GM12878 (cell line): ENCODE data around the gene CUL9. TPM values are rescaled to one million over a fixed set of nuclear protein-coding genes. Genes with fewer than 3 reads are reported as not detected.

ENCODE experiments used
- ATAC-seq: fragments of 200-7000 bp; cut with Tn5 transposase; 3 replicates; pipeline ENCODE4 v1.9.1; 2020; ENCODE audit warnings: mild to moderate bottlenecking, moderate library complexity
- BruUV-seq: library from RNA; stranded (reverse); fragments of 400-500 nt; replicated peaks from 2 replicates; lab custom pipeline; 2021; lab: Mats Ljungman, UMichigan
- CTCF ChIA-PET: fragments of 300-600 bp; sonication (Branson Sonifier 250); formaldehyde crosslinking; extraction: SDS; loops from one replicate; lab custom pipeline; 2021; ENCODE audit warnings: inconsistent platforms; lab: Yijun Ruan, JAX
- POLR2A ChIA-PET: fragments of 350-600 bp; formaldehyde crosslinking; extraction: SDS; loops from one replicate; lab custom pipeline; 2021; ENCODE audit warnings: inconsistent platforms; lab: Charles Lee
- RAD21 ChIA-PET: fragments of 300-600 bp; sonication (Branson Sonifier 250); formaldehyde crosslinking; loops from one replicate; lab custom pipeline; 2023; ENCODE audit warnings: antibody characterized with exemption; ENCODE audit not compliant: unreplicated experiment; lab: Charles Lee
- SMC1A ChIA-PET: fragments of 300-600 bp; sonication (Branson Sonifier 250); formaldehyde crosslinking; loops from one replicate; lab custom pipeline; 2023; ENCODE audit not compliant: unreplicated experiment, uncharacterized antibody; lab: Charles Lee
- DNase-seq: peaks from one replicate; pipeline ENCODE4 v3.0.0-alpha.2; 2011; ENCODE audit warnings: low read depth, low spot score
- FAIRE-seq: peaks from 3 replicates; lab custom pipeline; 2011; peaks lifted over from hg19 to GRCh38; lab: Jason Lieb, UNC
- H2AFZ ChIP-seq: 2 replicates; pipeline ENCODE4 v1.6.0; 2011; ENCODE audit warnings: low read depth, low read length, control low read depth; ENCODE audit not compliant: control insufficient read depth
- H3K27ac ChIP-seq: 2 replicates; pipeline ENCODE4 v1.5.1; 2011; ENCODE audit warnings: control low read depth; ENCODE audit not compliant: control insufficient read depth, insufficient read depth
- H3K27me3 ChIP-seq, 2 experiments: replicated peaks in 1 of 2; 2 replicates each; pipeline versions ENCODE4 v1.6.0 to v1.6.1; 2011; ENCODE audit warnings: low read length in 1 of 2; ENCODE audit not compliant: control insufficient read depth in 2 of 2, insufficient read depth in 2 of 2
- H3K36me3 ChIP-seq, 2 experiments: 2 replicates each; pipeline ENCODE4 v1.5.1; 2011; ENCODE audit warnings: low read length in 1 of 2; ENCODE audit not compliant: control insufficient read depth in 2 of 2, insufficient read depth in 2 of 2
- H3K4me1 ChIP-seq: 2 replicates; pipeline ENCODE4 v1.6.1; 2011; ENCODE audit warnings: mild to moderate bottlenecking, low read length, moderate library complexity, mixed read lengths; ENCODE audit not compliant: control insufficient read depth, insufficient read depth
- H3K4me2 ChIP-seq: 2 replicates; pipeline ENCODE4 v1.6.0; 2011; ENCODE audit warnings: control low read depth; ENCODE audit not compliant: control insufficient read depth, insufficient read depth
- H3K4me3 ChIP-seq: fragments of 200-600 bp; sonication (generic); 2 replicates; pipeline ENCODE4 v1.5.1; 2016
- H3K79me2 ChIP-seq: 2 replicates; pipeline ENCODE4 v1.6.0; 2011; ENCODE audit warnings: low read length; ENCODE audit not compliant: control insufficient read depth, insufficient read depth
- H3K9ac ChIP-seq: 2 replicates; pipeline ENCODE4 v1.8.0; 2011; ENCODE audit warnings: low read length, control low read depth, mixed read lengths; ENCODE audit not compliant: control insufficient read depth, insufficient read depth
- H3K9me3 ChIP-seq: replicated peaks from 3 replicates; pipeline ENCODE4 v1.5.1; 2011; ENCODE audit warnings: mild to moderate bottlenecking, low read length; ENCODE audit not compliant: control insufficient read depth, insufficient read depth
- H4K20me1 ChIP-seq: 2 replicates; pipeline ENCODE4 v1.6.0; 2011; ENCODE audit not compliant: control insufficient read depth, insufficient read depth
- BHLHE40 ChIP-seq, 2 experiments: fragments of 450-650 bp in 1 of 2; IDR thresholded peaks; 2 replicates each; pipeline ENCODE4 v1.6.1; 2011 to 2017; ENCODE audit warnings: low read depth in 2 of 2, borderline replicate concordance in 1 of 2, improper control_type of control experiment in 1 of 2, low read length in 1 of 2, mild to moderate bottlenecking in 1 of 2
- EED ChIP-seq: sonication (generic); IDR thresholded peaks from 2 replicates; pipeline ENCODE4 v1.6.1; 2016; ENCODE audit warnings: antibody characterized with exemption, low read depth
- MTA2 ChIP-seq: fragments of 450-650 bp; IDR thresholded peaks from 2 replicates; pipeline ENCODE4 v1.6.1; 2016; ENCODE audit warnings: low read depth, mild to moderate bottlenecking, moderate library complexity
- MTA3 ChIP-seq: IDR thresholded peaks from 2 replicates; pipeline ENCODE4 v1.6.1; 2012; ENCODE audit warnings: low read length, inconsistent platforms, borderline replicate concordance
- POLR2A ChIP-seq: IDR thresholded peaks from 2 replicates; pipeline ENCODE4 v1.6.1; 2011; ENCODE audit warnings: low read depth, mild to moderate bottlenecking, low read length
- RUNX3 ChIP-seq: IDR thresholded peaks from 2 replicates; pipeline ENCODE4 v1.6.1; 2012; ENCODE audit warnings: low read length, inconsistent platforms
- SMAD1 ChIP-seq: fragments of 450-650 bp; IDR thresholded peaks from 2 replicates; pipeline ENCODE4 v1.6.1; 2018; ENCODE audit warnings: mild to moderate bottlenecking, low read depth; ENCODE audit not compliant: partially characterized antibody
- SMARCA5 ChIP-seq: fragments of 450-650 bp; IDR thresholded peaks from 2 replicates; pipeline ENCODE4 v1.6.1; 2017; ENCODE audit warnings: mild to moderate bottlenecking
- SMC3 ChIP-seq: IDR thresholded peaks from 2 replicates; pipeline ENCODE4 v1.6.1; 2011; ENCODE audit warnings: low read length, improper control_type of control experiment, borderline replicate concordance
- SPI1 ChIP-seq: IDR thresholded peaks from 2 replicates; pipeline ENCODE4 v1.6.1; 2011; ENCODE audit warnings: low read depth, mild to moderate bottlenecking, low read length, moderate library complexity, borderline replicate concordance; ENCODE audit not compliant: insufficient read depth
- TBL1XR1 ChIP-seq: IDR thresholded peaks from 2 replicates; pipeline ENCODE4 v1.6.1; 2012; ENCODE audit warnings: low read depth, low read length, improper control_type of control experiment
- ZNF207 ChIP-seq: fragments of 450-650 bp; IDR thresholded peaks from 2 replicates; pipeline ENCODE4 v1.6.1; 2014; ENCODE audit warnings: antibody characterized with exemption, mild to moderate bottlenecking, borderline replicate concordance
- ZNF217 ChIP-seq: fragments of 450-650 bp; IDR thresholded peaks from 2 replicates; pipeline ENCODE4 v1.6.1; 2017; ENCODE audit warnings: antibody characterized with exemption, mild to moderate bottlenecking
- ZSCAN29 ChIP-seq: fragments of 450-650 bp; IDR thresholded peaks from 2 replicates; pipeline ENCODE4 v1.6.1; 2017; ENCODE audit warnings: mild to moderate bottlenecking, moderate library complexity
- WGBS: methylation state at CpG from one replicate; pipeline ENCODE4 v1.1.6; 2016; ENCODE audit warnings: low lambda C conversion rate; ENCODE audit not compliant: insufficient replicate concordance, insufficient coverage; ENCODE audit errors: missing lambda C conversion rate; 5-methylcytosine and 5-hydroxymethylcytosine counted together
- in situ Hi-C: fragments of 300-500 bp; cut with MboI; formaldehyde crosslinking; loops from 9 replicates; pipeline ENCODE4 v1.14.3; 2018; ENCODE audit warnings: mixed read lengths
- intact Hi-C: fragments of 100-400 bp; cut with micrococcal nuclease; formaldehyde crosslinking; loops from one replicate; pipeline ENCODE4 v1.14.2; 2022; ENCODE audit not compliant: unreplicated experiment
- polyA plus RNA-seq, 11 experiments: library from polyadenylated mRNA; depleted of rRNA in 4 of 11; unstranded in 6 of 11; stranded (reverse) in 5 of 11; fragments of >200 nt; fragmentation: Nextera tagmentation in 4 of 11; fragmentation: Illumina TruSeq in 1 of 11; extraction: Ambion mirVana in 4 of 11; extraction: Trizol in 1 of 11; gene quantifications; 1 replicate in 1 of 11; 2 replicates in 10 of 11; pipeline versions ENCODE4 v1.2.1 to v1.2.3, GENCODE V29; 2011 to 2016; ENCODE audit warnings: inconsistent platforms in 2 of 11, missing spikeins in 2 of 11, low read depth in 1 of 11
- total RNA-seq, 4 experiments: library from RNA; depleted of rRNA in 3 of 4; stranded (reverse); fragments of >200 nt in 3 of 4; fragmentation: Illumina TruSeq in 1 of 4; extraction: Trizol in 1 of 4; gene quantifications; 2 replicates each; pipeline versions ENCODE4 v1.2.1 to v1.2.3, GENCODE V29; 2013 to 2021
- TF ChIP-seq, protein P1 (sequence below): IDR thresholded peaks from 2 replicates; pipeline ENCODE4 v1.6.1; 2012; ENCODE audit warnings: improper control_type of control experiment, low read depth, low read length; ENCODE audit not compliant: insufficient replicate concordance

The CUL9 gene
- total and polyA plus RNA-seq, 10 of the 15 experiments (the other 5 are each of a cell fraction or from before 2014, with no cell fraction given): 1.2 to 48.3 (median 17.2) TPM

DNA sequence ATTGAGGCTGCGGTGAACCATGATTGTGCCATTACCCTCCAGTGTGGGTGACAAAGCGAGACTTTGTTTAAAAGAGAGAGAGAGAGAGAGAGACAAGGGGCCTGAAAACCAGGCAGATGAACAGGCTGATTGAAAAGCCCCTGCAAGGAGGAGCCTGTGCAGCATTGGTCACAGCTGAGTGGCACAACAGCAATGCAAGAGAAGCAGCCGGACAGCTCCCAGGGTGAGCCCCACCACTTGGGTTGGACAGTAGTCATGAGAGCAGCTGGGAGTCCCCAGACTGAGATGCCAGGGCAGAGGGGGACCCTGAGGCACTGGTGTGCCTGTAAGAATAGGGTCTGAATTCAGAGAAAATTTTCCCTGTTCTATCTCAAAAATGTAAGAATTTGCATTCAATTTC is 37.1 kb downstream of the CUL9 start:
- ChIA-PET SMC1A (no interaction called here), RAD21 (no interaction called here), CTCF (interaction anchor here (0.6 to 2.7 kb wide), 3 partner anchors 10 to 1388 kb away, joined by 3 to 8 read pairs (median 3); partner anchors contain the start of gene DNPH1), POLR2A (interaction anchor here (0.5 to 0.6 kb wide), 2 partner anchors 224 to 266 kb away, joined by 3 read pairs; no protein-coding TSS in a partner anchor)
- H3K4me1 ChIP-seq: peaks cover 4% of the 10 kb centered on the region
- WGBS: 75% methylated on average over 3 of the region's 3 CpGs
- H3K27me3 ChIP-seq: no peaks in the 10 kb centered on the region
- H3K27ac ChIP-seq: no peak overlapping the region
- no peak for TF ChIP-seq SMAD1
- H3K4me2 ChIP-seq: no peak overlapping the region
- peaks cover 6% of the 10 kb centered on the region for H3K79me2 ChIP-seq
- H3K4me3 ChIP-seq: no peak overlapping the region
- no peaks in the 10 kb centered on the region for H4K20me1 ChIP-seq
- no TSS peak for BruUV-seq
- intact Hi-C loops: no loop called here
- DNase-seq (no peak), FAIRE-seq (no peak), ATAC-seq (peak; percentile 21; the same call in 2 of the 3 replicates)
- H3K36me3 ChIP-seq: peaks cover 0 to 1% of the 10 kb centered on the region in 2 experiments; a peak in 2 of 4 replicates
- no peaks in the 10 kb centered on the region for H3K9me3 ChIP-seq
- in situ Hi-C loops: no loop called here
- H3K9ac ChIP-seq: no peak overlapping the region
- H2AFZ ChIP-seq: no peak overlapping the region

DNA sequence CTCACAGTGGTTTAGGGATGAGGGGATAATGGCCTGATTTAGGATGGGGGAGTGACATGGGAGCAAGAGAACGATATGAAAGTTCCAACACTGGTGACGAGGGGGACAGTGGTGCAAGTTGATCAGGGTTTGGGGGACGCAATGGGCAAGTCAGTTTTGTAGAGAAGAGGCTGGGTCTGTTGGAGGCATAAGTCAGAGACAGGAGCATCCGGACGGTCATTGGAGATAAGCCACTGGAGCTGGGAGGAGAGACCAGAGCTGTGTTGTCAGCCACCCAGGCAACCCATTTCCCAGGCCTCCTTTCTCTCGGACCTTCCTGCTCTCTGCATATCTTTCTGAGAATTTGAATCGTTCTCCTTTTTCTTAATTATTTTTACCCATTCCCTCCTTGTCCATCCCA is 37.8 kb downstream of the CUL9 start:
- DNase-seq: no peak
- SMC1A ChIA-PET: no interaction called here
- POLR2A ChIA-PET: no interaction called here
- no peak overlapping the region for H2AFZ ChIP-seq
- no peaks in the 10 kb centered on the region for H3K9me3 ChIP-seq
- CTCF ChIA-PET: no interaction called here
- peaks cover 10% of the 10 kb centered on the region for H3K4me1 ChIP-seq
- H3K4me2 ChIP-seq: no peak overlapping the region
- in situ Hi-C loops: no loop called here
- no peak overlapping the region for H3K9ac ChIP-seq
- H3K27me3 ChIP-seq: no peaks in the 10 kb centered on the region
- no peak overlapping the region for H3K4me3 ChIP-seq
- RAD21 ChIA-PET: no interaction called here
- no peaks in the 10 kb centered on the region for H4K20me1 ChIP-seq
- no peak for ATAC-seq
- BruUV-seq: no TSS peak
- H3K27ac ChIP-seq: no peak overlapping the region
- intact Hi-C loops: no loop called here
- H3K79me2 ChIP-seq: peaks cover 7% of the 10 kb centered on the region
- FAIRE-seq: no peak
- WGBS: 90% methylated on average over 7 of the region's 7 CpGs
- peaks cover 0 to 1% of the 10 kb centered on the region in 2 experiments; a peak in 2 of 4 replicates for H3K36me3 ChIP-seq
- TF ChIP-seq SMARCA5 (no peak), POLR2A (no peak), BHLHE40 (IDR thresholded peaks at IDR 0.05; ENCODE audit: borderline replicate concordance in 1 of 2, low read depth in 2 of 2, low read length in 1 of 2) (no peak), RUNX3 (no peak), ZNF207 (no peak), SPI1 (no peak), MTA2 (no peak), SMC3 (no peak), ZSCAN29 (no peak), MTA3 (no peak), ZNF217 (no peak), EED (no peak), TBL1XR1 (no peak)
- TF ChIP-seq, protein P1, sequence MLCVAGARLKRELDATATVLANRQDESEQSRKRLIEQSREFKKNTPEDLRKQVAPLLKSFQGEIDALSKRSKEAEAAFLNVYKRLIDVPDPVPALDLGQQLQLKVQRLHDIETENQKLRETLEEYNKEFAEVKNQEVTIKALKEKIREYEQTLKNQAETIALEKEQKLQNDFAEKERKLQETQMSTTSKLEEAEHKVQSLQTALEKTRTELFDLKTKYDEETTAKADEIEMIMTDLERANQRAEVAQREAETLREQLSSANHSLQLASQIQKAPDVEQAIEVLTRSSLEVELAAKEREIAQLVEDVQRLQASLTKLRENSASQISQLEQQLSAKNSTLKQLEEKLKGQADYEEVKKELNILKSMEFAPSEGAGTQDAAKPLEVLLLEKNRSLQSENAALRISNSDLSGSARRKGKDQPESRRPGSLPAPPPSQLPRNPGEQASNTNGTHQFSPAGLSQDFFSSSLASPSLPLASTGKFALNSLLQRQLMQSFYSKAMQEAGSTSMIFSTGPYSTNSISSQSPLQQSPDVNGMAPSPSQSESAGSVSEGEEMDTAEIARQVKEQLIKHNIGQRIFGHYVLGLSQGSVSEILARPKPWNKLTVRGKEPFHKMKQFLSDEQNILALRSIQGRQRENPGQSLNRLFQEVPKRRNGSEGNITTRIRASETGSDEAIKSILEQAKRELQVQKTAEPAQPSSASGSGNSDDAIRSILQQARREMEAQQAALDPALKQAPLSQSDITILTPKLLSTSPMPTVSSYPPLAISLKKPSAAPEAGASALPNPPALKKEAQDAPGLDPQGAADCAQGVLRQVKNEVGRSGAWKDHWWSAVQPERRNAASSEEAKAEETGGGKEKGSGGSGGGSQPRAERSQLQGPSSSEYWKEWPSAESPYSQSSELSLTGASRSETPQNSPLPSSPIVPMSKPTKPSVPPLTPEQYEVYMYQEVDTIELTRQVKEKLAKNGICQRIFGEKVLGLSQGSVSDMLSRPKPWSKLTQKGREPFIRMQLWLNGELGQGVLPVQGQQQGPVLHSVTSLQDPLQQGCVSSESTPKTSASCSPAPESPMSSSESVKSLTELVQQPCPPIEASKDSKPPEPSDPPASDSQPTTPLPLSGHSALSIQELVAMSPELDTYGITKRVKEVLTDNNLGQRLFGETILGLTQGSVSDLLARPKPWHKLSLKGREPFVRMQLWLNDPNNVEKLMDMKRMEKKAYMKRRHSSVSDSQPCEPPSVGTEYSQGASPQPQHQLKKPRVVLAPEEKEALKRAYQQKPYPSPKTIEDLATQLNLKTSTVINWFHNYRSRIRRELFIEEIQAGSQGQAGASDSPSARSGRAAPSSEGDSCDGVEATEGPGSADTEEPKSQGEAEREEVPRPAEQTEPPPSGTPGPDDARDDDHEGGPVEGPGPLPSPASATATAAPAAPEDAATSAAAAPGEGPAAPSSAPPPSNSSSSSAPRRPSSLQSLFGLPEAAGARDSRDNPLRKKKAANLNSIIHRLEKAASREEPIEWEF: no peak
